Mesenchymal stem cell (in vitro differentiated cells and primary cell): ENCODE data around the gene KCNIP4.
A peak's percentile ranks its signal among the peaks of the same experiment; 100 is the strongest.

ENCODE experiments used
- DNase-seq: peaks from one replicate; pipeline ENCODE4 v3.0.0-alpha.2; 2013
- H2AFZ ChIP-seq: one replicate; pipeline ENCODE4 v1.6.1; 2013; ENCODE audit warnings: low read depth, mild to moderate bottlenecking, control low read depth, inconsistent platforms, low read length, moderate library complexity
- H2AK5ac ChIP-seq: 2 replicates; pipeline ENCODE4 v1.6.1; 2013; ENCODE audit warnings: low read length, moderate library complexity, mild to moderate bottlenecking, inconsistent platforms; ENCODE audit not compliant: severe bottlenecking
- H2BK120ac ChIP-seq: one replicate; pipeline ENCODE4 v1.6.1; 2013; ENCODE audit warnings: low read depth, mild to moderate bottlenecking, inconsistent platforms, low read length, moderate library complexity
- H2BK12ac ChIP-seq, 2 experiments: one replicate each; pipeline ENCODE4 v1.6.1; 2013; ENCODE audit warnings: inconsistent platforms in 2 of 2, low read length in 2 of 2, mild to moderate bottlenecking in 2 of 2, moderate library complexity in 2 of 2, control low read depth in 1 of 2
- H2BK15ac ChIP-seq: one replicate; pipeline ENCODE4 v1.6.1; 2013; ENCODE audit warnings: mild to moderate bottlenecking, low read depth, inconsistent platforms; ENCODE audit not compliant: poor library complexity, severe bottlenecking
- H2BK5ac ChIP-seq: 2 replicates; pipeline ENCODE4 v1.6.1; 2013; ENCODE audit warnings: low read depth, mild to moderate bottlenecking, low read length, control low read depth, inconsistent platforms; ENCODE audit not compliant: poor library complexity, severe bottlenecking
- H3K14ac ChIP-seq, 2 experiments: one replicate each; pipeline ENCODE4 v1.6.1; 2013; ENCODE audit warnings: inconsistent platforms in 2 of 2, low read length in 2 of 2, control low read depth in 1 of 2, mild to moderate bottlenecking in 1 of 2, moderate library complexity in 1 of 2
- H3K18ac ChIP-seq, 2 experiments: one replicate each; pipeline ENCODE4 v1.6.1; 2013; ENCODE audit warnings: inconsistent platforms in 2 of 2, low read length in 2 of 2, control low read depth in 1 of 2, low read depth in 1 of 2, mild to moderate bottlenecking in 1 of 2
- H3K23ac ChIP-seq, 2 experiments: one replicate each; pipeline ENCODE4 v1.6.1; 2013; ENCODE audit warnings: inconsistent platforms in 2 of 2, low read length in 2 of 2, mild to moderate bottlenecking in 2 of 2, moderate library complexity in 2 of 2, control low read depth in 1 of 2
- H3K27ac ChIP-seq: 2 replicates; pipeline ENCODE4 v1.5.1; 2013; ENCODE audit warnings: mild to moderate bottlenecking, moderate library complexity, low read length, control low read depth, inconsistent platforms; ENCODE audit not compliant: poor library complexity, severe bottlenecking
- H3K27me3 ChIP-seq, 2 experiments: 2 replicates each; pipeline versions ENCODE4 v1.6.1 to v1.7.0; 2013; ENCODE audit warnings: low read length in 2 of 2, mild to moderate bottlenecking in 2 of 2, moderate library complexity in 2 of 2, control low read depth in 1 of 2, inconsistent platforms in 1 of 2; ENCODE audit not compliant: control insufficient read depth in 1 of 2, insufficient read depth in 1 of 2
- H3K36me3 ChIP-seq, 2 experiments: 2 replicates each; pipeline versions ENCODE4 v1.6.1 to v1.7.0; 2013; ENCODE audit warnings: low read length in 2 of 2, control low read depth in 1 of 2, inconsistent platforms in 1 of 2, low read depth in 1 of 2, mild to moderate bottlenecking in 1 of 2; ENCODE audit not compliant: insufficient read depth in 2 of 2, control insufficient read depth in 1 of 2
- H3K4ac ChIP-seq, 2 experiments: one replicate each; pipeline ENCODE4 v1.6.1; 2013; ENCODE audit warnings: inconsistent platforms in 2 of 2, low read length in 2 of 2, mild to moderate bottlenecking in 2 of 2, moderate library complexity in 2 of 2, control low read depth in 1 of 2, low read depth in 1 of 2
- H3K4me1 ChIP-seq: 2 replicates; pipeline ENCODE4 v1.6.1; 2013; ENCODE audit warnings: low read depth, low read length, control low read depth; ENCODE audit not compliant: control insufficient read depth, insufficient read depth
- H3K4me2 ChIP-seq: 2 replicates; pipeline ENCODE4 v1.6.1; 2013; ENCODE audit warnings: low read length, mild to moderate bottlenecking, inconsistent platforms; ENCODE audit not compliant: poor library complexity, severe bottlenecking
- H3K4me3 ChIP-seq, 2 experiments: 2 replicates each; pipeline versions ENCODE4 v1.5.1 to v1.7.0; 2013; ENCODE audit warnings: low read length in 2 of 2, mild to moderate bottlenecking in 2 of 2, control low read depth in 1 of 2, low read depth in 1 of 2; ENCODE audit not compliant: insufficient read depth in 1 of 2
- H3K79me1 ChIP-seq: replicated peaks from 2 replicates; pipeline ENCODE4 v1.6.1; 2013; ENCODE audit warnings: mild to moderate bottlenecking, control low read depth, low read length, inconsistent platforms; ENCODE audit not compliant: poor library complexity, severe bottlenecking
- H3K9ac ChIP-seq: 2 replicates; pipeline ENCODE4 v1.7.0; 2013; ENCODE audit warnings: mild to moderate bottlenecking, low read length, moderate library complexity
- H3K9me3 ChIP-seq: 2 replicates; pipeline ENCODE4 v1.7.0; 2013; ENCODE audit warnings: mild to moderate bottlenecking, low read length; ENCODE audit not compliant: control insufficient read depth
- H4K8ac ChIP-seq: one replicate; pipeline ENCODE4 v1.6.1; 2013; ENCODE audit warnings: inconsistent platforms, mild to moderate bottlenecking, low read length, moderate library complexity
- H4K91ac ChIP-seq: one replicate; pipeline ENCODE4 v1.6.1; 2013; ENCODE audit warnings: mild to moderate bottlenecking, low read length, inconsistent platforms
- WGBS: methylation state at CpG from one replicate; pipeline ENCODE4 v1.1.7; 2013; ENCODE audit warnings: mixed read lengths; 5-methylcytosine and 5-hydroxymethylcytosine counted together

The KCNIP4 gene

DNA sequence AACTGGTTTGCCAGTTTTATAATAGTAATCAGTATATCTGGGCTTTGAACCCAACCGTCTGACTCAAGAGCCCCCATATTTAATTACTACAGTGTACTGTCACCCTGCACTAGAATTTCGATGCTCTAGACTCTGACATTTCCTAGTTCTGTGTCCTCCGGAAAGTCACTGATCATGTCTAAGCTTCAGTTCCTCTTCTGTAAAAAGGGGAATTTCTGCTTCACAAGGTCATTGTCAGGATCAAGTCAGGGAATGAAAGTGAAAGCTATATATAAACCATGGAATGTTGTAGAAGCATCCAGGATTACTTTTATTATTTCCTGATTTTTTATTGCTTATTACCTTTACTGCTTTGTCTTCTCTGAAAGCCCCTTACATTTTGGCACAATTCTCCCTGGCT, 4.0 kb upstream of the KCNIP4 start:
- Histone ChIP-seq H3K4ac (no peak overlapping the region), H3K36me3 (no peaks in the 10 kb centered on the region), H3K4me2 (no peak overlapping the region), H3K79me1 (no peaks in the 10 kb centered on the region), H3K9ac (no peak overlapping the region), H3K23ac (no peak overlapping the region), H3K9me3 (no peaks in the 10 kb centered on the region), H3K4me3 (no peak overlapping the region), H2BK120ac (no peak overlapping the region), H2AFZ (no peak overlapping the region), H2BK15ac (no peak overlapping the region), H3K18ac (no peak overlapping the region), H4K91ac (no peak overlapping the region), H3K14ac (no peak overlapping the region), H3K4me1 (peaks cover 12% of the 10 kb centered on the region), H3K27me3 (peaks cover 16 to 17% of the 10 kb centered on the region in 2 experiments), H2BK5ac (no peak overlapping the region), H4K8ac (no peak overlapping the region), H2AK5ac (no peak overlapping the region), H3K27ac (no peak overlapping the region), H2BK12ac (no peak overlapping the region)
- 93% methylated on average over 3 of the region's 3 CpGs for WGBS
- no peak for DNase-seq

GRCh38 chr4:21949073-21949457, 493 bp upstream of the KCNIP4 start:
- no peak overlapping the region for H4K8ac ChIP-seq
- no peak overlapping the region for H3K18ac ChIP-seq
- DNase-seq = no peak
- no peak overlapping the region for H2AK5ac ChIP-seq
- no peak overlapping the region for H3K14ac ChIP-seq
- H3K27ac ChIP-seq = no peak overlapping the region
- peak overlapping the region; percentile 64 to 78 for H3K4me3 ChIP-seq
- no peaks in the 10 kb centered on the region for H3K79me1 ChIP-seq
- H3K9me3 ChIP-seq = no peaks in the 10 kb centered on the region
- H3K4me1 ChIP-seq = peaks cover 12% of the 10 kb centered on the region
- H2BK12ac ChIP-seq = no peak overlapping the region
- no peak overlapping the region for H2BK5ac ChIP-seq
- H2BK120ac ChIP-seq = no peak overlapping the region
- no peak overlapping the region for H2BK15ac ChIP-seq
- no peak overlapping the region for H2AFZ ChIP-seq
- no peaks in the 10 kb centered on the region for H3K36me3 ChIP-seq
- no peak overlapping the region for H3K4ac ChIP-seq
- WGBS = 14% methylated on average over 26 of the region's 26 CpGs
- no peak overlapping the region for H3K23ac ChIP-seq
- peaks cover 26 to 27% of the 10 kb centered on the region in 2 experiments for H3K27me3 ChIP-seq
- peak overlapping the region; percentile 38 for H3K4me2 ChIP-seq
- H3K9ac ChIP-seq = peak overlapping the region; percentile 32
- no peak overlapping the region for H4K91ac ChIP-seq

- H3K4ac ChIP-seq = no peak overlapping the region
- no peaks in the 10 kb centered on the region for H3K36me3 ChIP-seq
- peak overlapping the region; percentile 75 for H3K4me2 ChIP-seq
- H3K18ac ChIP-seq = no peak overlapping the region
- no peak overlapping the region for H2AK5ac ChIP-seq
- H3K14ac ChIP-seq = no peak overlapping the region
- H3K27ac ChIP-seq = no peak overlapping the region
- H3K27me3 ChIP-seq = peaks cover 26 to 27% of the 10 kb centered on the region in 2 experiments
- no peak overlapping the region for H2BK120ac ChIP-seq
- H3K4me3 ChIP-seq = peak overlapping the region; percentile 64 to 84
- no peak overlapping the region for H4K91ac ChIP-seq
- WGBS = 50% methylated on average over 18 of the region's 18 CpGs
- no peak overlapping the region for H2AFZ ChIP-seq
- no peaks in the 10 kb centered on the region for H3K9me3 ChIP-seq
- H2BK15ac ChIP-seq = no peak overlapping the region
- H3K23ac ChIP-seq = no peak overlapping the region
- no peak overlapping the region for H2BK12ac ChIP-seq
- H3K79me1 ChIP-seq = no peaks in the 10 kb centered on the region
- DNase-seq = no peak
- peak overlapping the region; percentile 54 for H3K9ac ChIP-seq
- peaks cover 12% of the 10 kb centered on the region for H3K4me1 ChIP-seq
- no peak overlapping the region for H4K8ac ChIP-seq
- H2BK5ac ChIP-seq = no peak overlapping the region
Observed at GRCh38 chr4:21947791-21948346, 703 bp downstream of the KCNIP4 start.

DNA sequence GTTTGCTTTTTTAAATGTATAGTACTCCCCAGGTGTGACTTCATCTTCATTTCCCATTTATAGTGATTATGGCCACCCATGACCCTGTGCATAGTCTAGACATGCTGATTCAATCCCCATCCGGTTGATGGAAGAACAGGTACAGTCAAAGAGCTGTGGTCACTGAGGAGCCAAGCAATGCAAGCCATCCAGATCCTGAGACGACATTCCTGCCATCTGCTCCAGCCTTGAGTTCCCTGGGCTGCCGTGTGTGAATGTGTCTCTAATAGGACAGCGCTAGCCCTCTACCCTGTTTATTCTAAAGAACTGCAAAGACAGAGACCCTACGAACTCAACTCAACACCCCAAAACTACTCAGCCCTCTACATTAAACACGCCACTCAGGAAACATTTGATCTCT, 1.7 kb downstream of the KCNIP4 start:
- no peak overlapping the region for H3K18ac ChIP-seq
- no peak overlapping the region for H2AK5ac ChIP-seq
- H4K91ac ChIP-seq = no peak overlapping the region
- no peak for DNase-seq
- H3K36me3 ChIP-seq = no peaks in the 10 kb centered on the region
- H2BK5ac ChIP-seq = no peak overlapping the region
- no peak overlapping the region for H3K14ac ChIP-seq
- H2BK15ac ChIP-seq = no peak overlapping the region
- no peak overlapping the region for H2BK120ac ChIP-seq
- no peak overlapping the region for H3K27ac ChIP-seq
- H3K27me3 ChIP-seq = peaks cover 26 to 27% of the 10 kb centered on the region in 2 experiments
- H3K79me1 ChIP-seq = no peaks in the 10 kb centered on the region
- no peak overlapping the region for H2AFZ ChIP-seq
- peaks cover 12% of the 10 kb centered on the region for H3K4me1 ChIP-seq
- no peak overlapping the region for H3K4ac ChIP-seq
- H3K4me3 ChIP-seq = no peak overlapping the region
- H4K8ac ChIP-seq = no peak overlapping the region
- H3K9me3 ChIP-seq = no peaks in the 10 kb centered on the region
- H3K9ac ChIP-seq = no peak overlapping the region
- no peak overlapping the region for H3K4me2 ChIP-seq
- 88% methylated on average over 5 of the region's 6 CpGs for WGBS
- H2BK12ac ChIP-seq = no peak overlapping the region
- no peak overlapping the region for H3K23ac ChIP-seq
